Right ventricle myocardium inferior (tissue), 1 donor: ENCODE measurements around the gene GJC2. TPM values are rescaled to one million over a fixed set of nuclear protein-coding genes. Genes with fewer than 3 reads are reported as not detected.
"Not testable (repeated sequence)": the region's sequence is repeated elsewhere in the genome, so short reads cannot be mapped to it uniquely, and the experiment has no call there.

Source experiments
- ATAC-seq: fragments of 200-7000 bp; cut with Tn5 transposase; one replicate; pipeline ENCODE4 v1.9.1; 2020; ENCODE audit warnings: mild to moderate bottlenecking, moderate library complexity
- DNase-seq: peaks from one replicate; pipeline ENCODE4 v3.0.0; 2021; ENCODE audit errors: missing footprints
- intact Hi-C: fragments of 100-400 bp; cut with DNase I; formaldehyde crosslinking; loops from one replicate; pipeline ENCODE4 v1.11.0; 2022
- total RNA-seq: library from RNA; stranded (reverse); fragmentation: NEBNext Ultra II Directional; extraction: Animal tissue kit (Norgen Biotek cat#: 25700); gene quantifications from one replicate; pipeline ENCODE4 v1.2.1, GENCODE V29; 2021
- donor health status: DM: no; HTN: yes; CAD: no; lungs with severe emphysema.

Gene GJC2
- total RNA-seq, 1 donor from 2014 or later, result 1.6 TPM

- intact Hi-C loops, result no loop called here
- no peak for ATAC-seq
- DNase-seq, result no peak
Measured at GRCh38 chr1:228177721-228178710, 28.3 kb downstream of the GJC2 start.

GRCh38 chr1:228178737-228179684, 29.3 kb downstream of the GJC2 start:
- no peak for DNase-seq
- ATAC-seq, result no peak
- intact Hi-C loops, result no loop called here

- DNase-seq, result no peak
- no peak for ATAC-seq
- intact Hi-C loops, result no loop called here
Measured at GRCh38 chr1:228180271-228180958, 30.7 kb downstream of the GJC2 start.

GRCh38 chr1:228180959-228181644, 31.4 kb downstream of the GJC2 start:
- intact Hi-C loops, result no loop called here
- ATAC-seq (no peak), DNase-seq (no peak)

GRCh38 chr1:228181645-228182034, 31.9 kb downstream of the GJC2 start:
- no peak for DNase-seq
- no peak for ATAC-seq
- intact Hi-C loops, result no loop called here

GRCh38 chr1:228182296-228183030, 32.7 kb downstream of the GJC2 start:
- intact Hi-C loops, result no loop called here
- DNase-seq (no peak), ATAC-seq (no peak)

GRCh38 chr1:228184152-228184551, 34.4 kb downstream of the GJC2 start:
- intact Hi-C loops, result no loop called here
- DNase-seq (no peak), ATAC-seq (no peak)

- ATAC-seq (no peak), DNase-seq (no peak)
- intact Hi-C loops, result no loop called here
Measured at GRCh38 chr1:228185641-228185965, 35.9 kb downstream of the GJC2 start.

GRCh38 chr1:228188249-228188648, 38.5 kb downstream of the GJC2 start:
- DNase-seq, ATAC-seq, intact Hi-C loops: not testable (repeated sequence)

- no peak for ATAC-seq
- no peak for DNase-seq
- intact Hi-C loops, result no loop called here
Measured at GRCh38 chr1:228190182-228190581, 40.5 kb downstream of the GJC2 start.

GRCh38 chr1:228190778-228191177, 41.0 kb downstream of the GJC2 start:
- intact Hi-C loops, result no loop called here
- DNase-seq (no peak), ATAC-seq (no peak)

- DNase-seq, result no peak
- intact Hi-C loops, result no loop called here
- ATAC-seq, result no peak
Measured at GRCh38 chr1:228194436-228194835, 44.7 kb downstream of the GJC2 start.

GRCh38 chr1:228194921-228195812, 45.4 kb downstream of the GJC2 start:
- intact Hi-C loops, result no loop called here
- no peak for DNase-seq
- ATAC-seq, result no peak

GRCh38 chr1:228197555-228198147, 47.9 kb downstream of the GJC2 start:
- peak; percentile 82 for ATAC-seq
- intact Hi-C loops, result no loop called here
- DNase-seq, result no peak

GRCh38 chr1:228198977-228199590, 49.4 kb downstream of the GJC2 start:
- intact Hi-C loops, result no loop called here
- DNase-seq (no peak), ATAC-seq (no peak)

GRCh38 chr1:228204958-228205357, 55.2 kb downstream of the GJC2 start:
- intact Hi-C loops, result no loop called here
- ATAC-seq (no peak), DNase-seq (no peak)
